Measurements from ENCODE around the gene CALML6.

GRCh38 chr1:1869469-1869868, 45.6 kb upstream of the CALML6 start:
- TF ChIP-seq ATF3 (IDR thresholded peaks at IDR 0.05; ENCODE audit: insufficient read depth, low read depth, low read length), result no peak
- TF ChIP-seq ATF2 (IDR thresholded peaks at IDR 0.05; ENCODE audit: low read length), result no peak
- TF ChIP-seq SP1 (IDR thresholded peaks at IDR 0.05; ENCODE audit: low read depth, low read length), result no peak
- TF ChIP-seq RXRA (IDR thresholded peaks at IDR 0.05; ENCODE audit: insufficient read depth, low read depth, low read length), result no peak
- no peak for TF ChIP-seq CREB1 (IDR thresholded peaks at IDR 0.05)
- no peak for TF ChIP-seq CBX5 (IDR thresholded peaks at IDR 0.05; ENCODE audit: low read depth, low read length)
- no peak for TF ChIP-seq CTCF (IDR thresholded peaks at IDR 0.05; ENCODE audit: control extremely low read depth in 1 of 3, insufficient read depth in 1 of 3, low read depth in 1 of 3, low read length in 3 of 3)
- TF ChIP-seq KDM5A (IDR thresholded peaks at IDR 0.05; ENCODE audit: low read length), result no peak
